GM18907 (cell line): ENCODE data around the gene SORCS2.

Experiments
- ATAC-seq: cut with Tn5 transposase; IDR thresholded peaks from one replicate; pipeline ENCODE4 v1.9.1; 2021; ENCODE audit warnings: mild to moderate bottlenecking, moderate library complexity; ENCODE audit not compliant: unreplicated experiment

The SORCS2 gene

DNA sequence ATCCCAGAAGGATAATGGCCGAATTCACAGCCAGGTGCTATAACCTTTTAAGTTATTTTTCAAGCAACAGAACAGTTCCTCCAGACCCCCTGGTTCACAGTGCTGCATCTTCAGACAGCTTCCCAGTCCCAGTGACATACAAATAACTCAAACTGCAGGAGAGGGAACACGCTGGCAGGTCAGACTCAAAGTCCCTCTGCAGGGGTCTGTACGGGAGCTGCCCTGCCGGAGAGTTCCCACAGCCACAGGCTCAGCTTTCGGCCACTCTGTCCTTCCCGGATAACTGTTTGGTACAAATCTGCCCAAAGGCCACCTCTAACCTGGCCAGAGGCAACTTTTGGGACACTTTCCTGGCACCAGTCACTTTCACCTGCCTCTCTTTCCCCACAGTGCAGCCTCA, 517.1 kb downstream of the SORCS2 start:
- no peak for ATAC-seq

DNA sequence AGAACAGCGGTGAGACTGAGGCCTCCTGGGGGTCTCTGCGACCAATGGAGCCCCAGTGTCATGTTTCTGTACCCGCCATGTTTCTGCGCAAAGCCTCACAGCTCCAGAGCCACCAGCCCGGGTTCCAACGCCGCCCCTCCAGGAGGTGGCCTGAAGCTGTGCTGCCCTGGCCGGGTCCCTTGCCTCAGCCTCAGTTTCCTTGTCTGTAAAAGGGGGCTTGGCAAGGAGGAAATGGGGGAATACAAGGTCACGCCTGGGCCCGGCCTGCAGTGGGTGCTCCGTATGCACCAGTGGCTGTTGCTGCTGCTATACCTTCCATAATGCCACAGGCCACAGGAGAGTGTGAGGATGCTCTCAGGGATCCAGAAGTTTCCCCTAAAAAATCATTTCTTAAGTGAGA, 517.8 kb downstream of the SORCS2 start:
- no peak for ATAC-seq

DNA sequence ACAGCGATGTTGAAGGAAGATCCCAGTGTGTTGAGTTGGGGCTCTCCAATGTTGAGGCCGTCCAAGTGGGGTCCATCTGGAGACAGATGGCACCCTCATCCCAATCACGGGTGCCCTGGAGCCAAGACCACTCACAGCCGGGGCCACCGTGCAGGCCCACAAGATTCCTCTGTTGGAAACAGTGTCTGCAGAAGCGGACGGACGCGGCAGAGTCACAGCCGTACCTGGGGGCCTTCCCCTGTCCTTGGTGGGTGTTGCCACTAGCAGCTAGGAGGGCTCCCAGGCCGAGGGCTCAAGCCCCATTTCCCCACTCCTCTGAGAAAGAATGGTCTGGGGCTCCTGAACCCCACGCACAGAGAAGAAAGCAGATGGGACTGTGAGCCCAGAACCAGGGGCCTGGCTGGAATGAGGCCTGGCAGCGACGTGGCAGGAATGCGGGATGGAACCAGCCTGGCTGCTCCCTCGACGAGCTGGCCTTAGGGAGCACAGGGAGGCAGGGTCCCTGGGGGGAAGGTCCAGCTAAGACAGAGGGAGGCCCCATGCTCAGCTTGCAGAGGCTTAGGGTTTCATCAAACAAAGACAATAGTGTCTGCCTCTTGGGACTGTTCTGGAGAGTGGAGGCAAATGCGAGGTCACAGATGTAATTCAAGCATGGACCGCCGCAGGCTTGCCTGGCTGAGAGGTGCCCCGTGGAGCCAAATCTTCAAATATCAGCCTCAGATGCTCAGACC, 518.4 kb downstream of the SORCS2 start:
- ATAC-seq: no peak

DNA sequence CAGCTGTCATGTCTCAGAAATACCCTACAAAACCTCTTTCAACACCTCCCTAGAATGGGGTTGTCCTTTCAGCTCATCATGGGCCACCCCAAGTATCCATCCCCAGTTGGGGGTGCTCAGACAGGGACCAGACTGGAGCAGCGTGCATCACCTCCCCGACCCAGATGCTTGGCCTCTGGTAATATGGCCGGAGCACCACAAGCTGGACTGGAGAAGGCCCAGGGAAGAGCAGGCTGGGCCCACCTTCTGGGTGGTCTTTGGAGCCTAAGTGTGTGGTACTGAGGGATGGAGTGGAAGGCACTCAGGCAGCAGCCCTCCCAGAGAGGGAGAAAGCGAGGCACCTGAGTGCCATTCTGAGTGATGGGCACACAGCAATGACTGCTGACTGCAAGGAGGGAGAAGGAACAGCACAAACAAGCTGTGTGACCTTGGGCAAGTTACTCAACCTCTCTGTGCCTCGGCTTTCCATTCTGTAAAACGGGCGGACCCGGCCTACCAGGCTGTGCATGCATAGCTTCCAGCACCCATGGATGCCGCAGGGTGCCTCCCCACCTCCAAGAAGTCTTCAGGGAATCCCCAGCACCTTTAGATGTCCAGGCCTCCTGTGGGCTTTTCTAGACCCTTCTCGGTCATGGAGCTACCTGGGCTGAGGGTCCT, 519.1 kb downstream of the SORCS2 start:
- no peak for ATAC-seq

GRCh38 chr4:7712021-7712671, 519.8 kb downstream of the SORCS2 start:
- no peak for ATAC-seq

DNA sequence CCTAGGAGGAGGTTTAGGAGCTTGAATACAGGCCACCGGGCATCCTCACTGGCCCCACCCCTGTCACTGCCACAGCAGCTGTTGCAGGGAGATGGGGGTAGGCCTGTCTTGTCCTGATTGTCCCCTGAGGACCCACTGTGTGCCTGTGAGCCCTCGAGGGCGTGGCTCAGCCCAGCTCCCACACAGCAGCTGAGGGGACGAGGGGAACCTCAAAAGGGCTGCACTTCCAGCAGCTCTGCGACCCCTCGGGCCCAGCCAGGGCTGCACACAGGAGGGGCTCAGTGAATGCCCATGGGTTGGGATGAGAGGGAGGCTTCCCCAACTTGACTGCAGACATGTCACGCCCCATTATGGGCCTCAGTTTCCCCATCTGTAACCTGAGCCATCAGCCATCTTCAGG, 521.4 kb downstream of the SORCS2 start:
- no peak for ATAC-seq

- no peak for ATAC-seq
Observed at GRCh38 chr4:7714176-7714575, 521.8 kb downstream of the SORCS2 start.

- no peak for ATAC-seq
Observed at GRCh38 chr4:7714738-7715137, 522.4 kb downstream of the SORCS2 start.

GRCh38 chr4:7715271-7716009, 523.1 kb downstream of the SORCS2 start:
- ATAC-seq: no peak

DNA sequence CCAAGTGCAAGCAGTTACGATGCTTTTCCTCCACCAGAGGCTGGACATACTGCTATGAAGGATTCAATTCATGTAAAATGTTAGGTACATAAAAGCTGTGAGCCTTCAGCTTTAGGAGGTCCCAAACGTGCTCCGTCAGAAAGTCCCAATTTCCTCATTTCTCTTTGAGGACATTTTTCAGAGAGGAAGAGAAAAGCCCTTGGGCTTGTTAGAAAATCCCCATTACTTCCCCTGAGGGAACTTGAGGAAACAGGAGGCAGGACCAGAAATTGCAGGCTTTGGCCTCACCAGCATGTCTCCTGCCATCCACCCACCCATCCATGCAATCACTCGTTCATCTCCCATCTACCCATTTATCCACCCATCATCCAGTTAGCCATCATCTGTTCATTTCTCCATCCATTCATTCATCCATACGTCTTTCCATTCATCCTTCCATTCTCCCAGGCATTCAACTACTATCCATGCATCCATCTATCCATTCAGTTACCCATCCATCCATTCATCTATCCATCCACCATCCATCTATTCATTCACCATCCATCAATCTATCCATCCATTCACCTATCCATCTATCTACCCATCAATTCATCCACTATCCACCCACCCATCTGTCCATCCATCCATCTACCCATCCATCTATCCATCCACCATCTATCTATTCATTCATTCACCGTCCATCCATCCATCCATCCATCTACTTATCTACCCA, 523.8 kb downstream of the SORCS2 start:
- ATAC-seq: no peak

DNA sequence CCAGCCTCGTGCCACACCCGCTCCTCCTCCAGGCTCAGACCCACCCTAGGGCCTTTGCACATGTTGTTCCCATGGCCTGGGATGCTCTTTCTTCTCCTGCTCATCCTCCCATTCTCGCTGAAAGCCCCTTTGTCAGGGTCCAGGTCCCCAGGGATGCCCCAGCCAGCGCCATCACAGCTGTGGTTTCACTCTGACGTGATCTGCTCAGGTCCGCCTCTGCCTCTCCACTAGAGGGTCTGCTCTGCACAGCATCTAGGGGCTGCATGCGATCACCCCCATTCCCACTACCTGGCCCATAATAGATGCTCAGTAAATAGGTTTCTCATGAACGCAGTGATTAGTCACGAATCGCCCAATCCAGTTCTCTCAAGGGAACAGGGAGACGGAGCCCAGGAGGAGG, 524.8 kb downstream of the SORCS2 start:
- ATAC-seq: no peak

DNA sequence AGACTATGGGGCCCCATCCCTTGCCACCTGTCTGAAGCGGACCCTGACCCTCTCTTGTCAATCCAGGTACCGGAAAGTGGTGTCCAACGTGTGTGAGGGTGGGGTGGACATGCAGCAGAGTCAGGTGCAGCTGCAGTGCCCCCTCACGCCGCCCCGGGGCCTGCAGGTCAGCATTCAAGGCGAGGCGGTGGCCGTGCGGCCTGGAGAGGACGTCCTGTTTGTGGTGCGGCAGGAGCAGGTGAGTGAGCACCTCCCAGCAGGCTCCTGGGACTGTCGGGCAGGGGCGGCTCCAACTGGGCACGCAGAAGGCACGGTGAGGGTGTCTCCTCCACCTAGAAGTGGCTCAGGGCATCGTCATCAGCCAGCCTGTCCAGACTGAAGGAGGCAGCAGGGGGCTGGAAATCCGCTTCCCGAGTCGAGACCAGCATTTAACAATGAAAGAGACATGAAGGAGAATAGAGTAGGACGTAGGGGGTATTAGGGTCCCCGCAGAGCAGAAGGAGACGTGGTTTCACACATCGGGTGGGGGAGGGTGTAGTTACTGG, 525.7 kb downstream of the SORCS2 start:
- no peak for ATAC-seq

DNA sequence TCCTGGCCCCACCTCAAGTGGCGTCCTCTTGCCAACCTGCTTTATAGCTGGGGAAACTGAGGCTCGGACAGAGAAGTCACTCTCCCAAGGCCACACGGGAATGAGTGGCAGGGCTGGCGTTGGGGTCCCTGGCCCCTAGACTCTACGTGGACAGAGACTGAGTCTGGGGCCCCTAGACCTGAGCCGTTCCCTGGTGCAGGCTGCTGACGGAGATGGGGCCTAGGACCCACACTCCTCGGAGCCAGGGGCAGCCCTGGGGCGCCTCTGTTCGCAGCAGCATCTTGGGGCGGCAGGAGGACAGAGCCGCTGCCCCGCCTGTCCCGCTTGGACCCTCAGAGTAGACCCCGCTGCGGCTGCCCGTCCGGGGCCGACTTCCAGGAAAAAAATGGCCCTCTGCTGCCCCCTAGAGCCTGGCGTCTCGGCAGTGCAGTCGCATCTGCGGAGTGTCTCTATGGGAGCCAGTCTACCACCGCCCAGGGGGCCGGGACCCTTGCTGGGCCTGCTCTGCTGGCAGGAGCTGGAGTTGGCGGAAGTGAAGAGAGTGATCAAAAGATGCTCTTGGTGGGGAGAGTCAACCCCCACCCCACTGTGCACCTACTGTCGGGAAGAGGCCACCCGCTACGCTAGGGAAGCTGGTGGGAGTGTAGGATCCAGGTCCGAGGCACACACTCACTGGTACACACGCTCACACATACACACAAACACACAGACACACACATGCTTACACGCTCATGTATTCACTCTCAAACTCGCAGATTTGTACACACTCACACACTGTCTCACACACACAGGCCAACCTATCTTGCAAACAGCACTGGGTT, 527.2 kb downstream of the SORCS2 start:
- ATAC-seq: no peak

DNA sequence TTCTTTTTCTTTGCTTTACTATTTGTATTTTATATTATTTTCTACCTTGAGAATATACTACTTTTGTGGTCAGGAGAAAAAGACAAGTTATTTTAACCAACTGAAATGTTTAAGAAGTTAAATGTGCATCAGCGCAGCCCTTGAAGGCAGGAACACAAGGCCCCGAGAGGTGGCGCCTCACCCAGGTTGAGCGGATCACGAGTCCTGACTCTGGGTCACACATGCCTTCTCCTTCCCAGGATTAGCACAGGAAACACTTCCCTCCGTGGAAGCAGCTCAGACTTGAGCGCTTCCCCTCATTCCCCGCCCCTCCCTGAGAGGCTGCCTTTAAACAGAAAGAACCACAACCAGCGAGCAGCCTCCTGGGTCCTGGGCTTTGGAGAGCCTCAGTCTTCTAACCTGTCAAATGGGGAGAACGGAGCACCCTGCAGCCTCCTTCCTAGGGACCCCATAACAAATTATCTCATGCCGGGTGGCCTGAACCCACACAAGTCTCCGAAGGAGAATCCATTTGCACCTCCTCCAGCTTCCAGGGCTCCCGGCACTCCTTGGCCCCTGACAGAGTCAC, 529.7 kb downstream of the SORCS2 start:
- ATAC-seq: no peak

GRCh38 chr4:7722766-7723387, 530.5 kb downstream of the SORCS2 start:
- ATAC-seq: no peak

DNA sequence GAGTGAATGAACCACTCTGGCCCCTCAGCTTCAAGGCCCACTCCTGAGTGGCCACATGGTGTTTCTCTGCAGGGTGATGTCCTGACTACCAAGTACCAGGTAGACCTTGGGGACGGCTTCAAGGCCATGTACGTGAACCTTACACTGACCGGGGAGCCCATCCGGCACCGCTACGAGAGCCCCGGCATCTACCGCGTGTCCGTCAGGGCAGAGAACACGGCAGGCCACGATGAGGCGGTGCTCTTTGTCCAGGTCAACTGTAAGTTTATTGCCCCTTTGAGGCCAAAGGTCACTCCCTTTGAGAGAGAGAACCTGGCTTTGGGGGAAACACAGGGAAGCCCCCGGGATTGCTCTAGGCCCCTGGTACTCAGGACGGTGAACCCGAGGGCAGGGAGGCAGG, 531.3 kb downstream of the SORCS2 start:
- no peak for ATAC-seq

GRCh38 chr4:7725951-7726350, 533.6 kb downstream of the SORCS2 start:
- no peak for ATAC-seq

DNA sequence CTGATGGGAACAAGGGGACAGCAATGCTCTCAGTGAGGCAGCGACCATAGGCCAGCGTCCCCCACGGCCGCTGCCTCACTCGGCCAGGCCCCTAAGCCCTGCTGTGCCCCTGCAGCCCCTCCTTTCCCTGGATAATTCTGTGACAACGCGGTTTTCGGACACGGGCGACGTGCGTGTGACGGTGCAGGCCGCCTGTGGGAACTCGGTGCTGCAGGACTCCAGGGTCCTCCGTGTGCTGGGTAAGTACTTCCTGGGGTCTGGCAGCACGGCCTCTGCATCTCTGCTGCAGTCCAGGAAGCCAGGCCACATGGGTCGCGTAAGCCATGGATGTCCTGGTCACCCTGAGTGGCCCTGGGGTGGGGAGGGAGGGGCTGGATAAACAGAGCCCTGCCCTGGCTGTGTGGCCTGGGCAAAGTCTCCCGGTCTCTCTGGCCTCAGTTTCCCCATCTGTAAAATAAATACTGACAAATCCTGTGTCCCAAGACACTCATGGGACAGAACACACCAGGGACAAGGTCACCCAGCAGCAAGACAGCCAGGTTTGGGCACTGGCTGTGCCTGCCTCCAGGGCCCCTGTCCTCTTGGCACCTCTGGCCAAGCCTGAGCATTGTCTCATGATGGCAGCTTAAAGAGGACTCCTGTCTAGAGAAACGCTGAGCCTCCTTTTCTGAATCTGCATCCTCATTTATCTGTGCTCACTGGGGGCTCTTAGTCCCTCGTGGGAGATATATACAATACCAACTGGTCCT, 534.5 kb downstream of the SORCS2 start:
- no peak for ATAC-seq
